ENCODE measurements around the gene PDGFRB. TPM values are rescaled to one million over a fixed set of nuclear protein-coding genes. Genes with fewer than 3 reads are reported as not detected.
"Not testable (repeated sequence)": the region's sequence is repeated elsewhere in the genome, so short reads cannot be mapped to it uniquely, and the experiment has no call there.

Gene PDGFRB
- total and polyA plus RNA-seq, 9 of the 15 experiments (the other 6 are each of a cell fraction or from before 2014, with no cell fraction given): 0.01 to 1.5 (median 0.09) TPM; not detected in 3

- ChIA-PET CTCF (ENCODE audit: low intra/inter-chr PET ratio) (no interaction called here), POLR2A (interaction anchor here (0.6 kb wide), 1 partner anchor 85 kb away, joined by 3 read pairs; no protein-coding TSS in a partner anchor)
- 0% methylated on average over 6 of the region's 7 CpGs for WGBS (ENCODE audit: insufficient coverage, low coverage, missing lambda C conversion rate)
- Histone ChIP-seq H3K9ac (ENCODE audit: insufficient read depth in 1 of 2, low read depth in 2 of 2, low read length in 2 of 2) (no peak overlapping the region), H2AFZ (ENCODE audit: low read depth, low read length) (no peak overlapping the region), H4K20me1 (replicated peaks; ENCODE audit: control insufficient read depth, insufficient read depth, low read length) (0 out of 2 replicates have a peak, but pooled peaks cover 4% of the 10 kb centered on the region), H3K79me2 (ENCODE audit: control insufficient read depth, insufficient read depth, low read length) (no peaks in the 10 kb centered on the region), H3K4me1 (replicated peaks in 1 of 2; ENCODE audit: control insufficient read depth in 2 of 2, insufficient read depth in 2 of 2, low read length in 2 of 2) (peaks cover 0 to 3% of the 10 kb centered on the region in 2 experiments; a peak in 1 of 5 replicates), H3K27ac (ENCODE audit: extremely low read depth, low read depth, low read length) (no peak overlapping the region), H3K9me3 (replicated peaks; ENCODE audit: control insufficient read depth, insufficient read depth, low read depth, low read length) (no peaks in the 10 kb centered on the region), H3K36me3 (ENCODE audit: control insufficient read depth, insufficient read depth, low read length) (no peaks in the 10 kb centered on the region), H3K4me2 (ENCODE audit: insufficient read depth, low read length) (no peak overlapping the region), H3K27me3 (ENCODE audit: control insufficient read depth in 2 of 2, insufficient read depth in 2 of 2, low read length in 2 of 2) (peaks cover 41 to 59% of the 10 kb centered on the region in 2 experiments), H3K4me3 (no peak overlapping the region), H3K9me1 (ENCODE audit: control insufficient read depth, insufficient read depth, low read length) (no peaks in the 10 kb centered on the region)
- FAIRE-seq (no peak), DNase-seq (ENCODE audit: extremely low read depth in 1 of 4, low spot score in 3 of 4) (no peak), ATAC-seq (no peak)
- BruUV-seq (replicated peaks): no TSS peak
- in situ Hi-C loops (cut with MboI) (no loop called here), intact Hi-C loops (cut with micrococcal nuclease) (no loop called here)
- TF ChIP-seq FOS (IDR thresholded peaks at IDR 0.05; ENCODE audit: extremely low read depth, insufficient read length): no peak
- TF ChIP-seq ZNF445 (CRISPR knock-in tag; IDR thresholded peaks at IDR 0.05; ENCODE audit: low read depth): no peak
These were observed 70.3 kb downstream of the PDGFRB start for GRCh38 chr5:150085191-150085912.

GRCh38 chr5:150084754-150085153, 70.9 kb downstream of the PDGFRB start:
- H3K4me1 ChIP-seq (replicated peaks in 1 of 2; ENCODE audit: control insufficient read depth in 2 of 2, insufficient read depth in 2 of 2, low read length in 2 of 2); H4K20me1 ChIP-seq (replicated peaks; ENCODE audit: control insufficient read depth, insufficient read depth, low read length); H3K4me3 ChIP-seq; CTCF ChIA-PET (ENCODE audit: low intra/inter-chr PET ratio); FAIRE-seq; DNase-seq (ENCODE audit: extremely low read depth in 1 of 4, low spot score in 3 of 4); BruUV-seq (replicated peaks); H3K9me1 ChIP-seq (ENCODE audit: control insufficient read depth, insufficient read depth, low read length); intact Hi-C loops (cut with micrococcal nuclease); H3K9me3 ChIP-seq (replicated peaks; ENCODE audit: control insufficient read depth, insufficient read depth, low read depth, low read length); H3K79me2 ChIP-seq (ENCODE audit: control insufficient read depth, insufficient read depth, low read length); ATAC-seq; H3K27ac ChIP-seq (ENCODE audit: extremely low read depth, low read depth, low read length); H3K9ac ChIP-seq (ENCODE audit: insufficient read depth in 1 of 2, low read depth in 2 of 2, low read length in 2 of 2); H3K4me2 ChIP-seq (ENCODE audit: insufficient read depth, low read length); in situ Hi-C loops (cut with MboI); H3K36me3 ChIP-seq (ENCODE audit: control insufficient read depth, insufficient read depth, low read length); H2AFZ ChIP-seq (ENCODE audit: low read depth, low read length): not testable (repeated sequence)
- POLR2A ChIA-PET: interaction anchor here (0.6 kb wide), 1 partner anchor 85 kb away, joined by 3 read pairs; no protein-coding TSS in a partner anchor
- peaks cover 46 to 65% of the 10 kb centered on the region in 2 experiments for H3K27me3 ChIP-seq (ENCODE audit: control insufficient read depth in 2 of 2, insufficient read depth in 2 of 2, low read length in 2 of 2)
- WGBS (ENCODE audit: insufficient coverage, low coverage, missing lambda C conversion rate): 3% methylated on average over 6 of the region's 6 CpGs
